ENCODE data around the gene CNPY3. TPM values are rescaled to one million over a fixed set of nuclear protein-coding genes. Genes with fewer than 3 reads are reported as not detected.

Gene CNPY3
- total and polyA plus RNA-seq, 2 of the 13 experiments (the other 11 are each of a cell fraction or from before 2014, with no cell fraction given) = 42.3 to 60.2 TPM

DNA sequence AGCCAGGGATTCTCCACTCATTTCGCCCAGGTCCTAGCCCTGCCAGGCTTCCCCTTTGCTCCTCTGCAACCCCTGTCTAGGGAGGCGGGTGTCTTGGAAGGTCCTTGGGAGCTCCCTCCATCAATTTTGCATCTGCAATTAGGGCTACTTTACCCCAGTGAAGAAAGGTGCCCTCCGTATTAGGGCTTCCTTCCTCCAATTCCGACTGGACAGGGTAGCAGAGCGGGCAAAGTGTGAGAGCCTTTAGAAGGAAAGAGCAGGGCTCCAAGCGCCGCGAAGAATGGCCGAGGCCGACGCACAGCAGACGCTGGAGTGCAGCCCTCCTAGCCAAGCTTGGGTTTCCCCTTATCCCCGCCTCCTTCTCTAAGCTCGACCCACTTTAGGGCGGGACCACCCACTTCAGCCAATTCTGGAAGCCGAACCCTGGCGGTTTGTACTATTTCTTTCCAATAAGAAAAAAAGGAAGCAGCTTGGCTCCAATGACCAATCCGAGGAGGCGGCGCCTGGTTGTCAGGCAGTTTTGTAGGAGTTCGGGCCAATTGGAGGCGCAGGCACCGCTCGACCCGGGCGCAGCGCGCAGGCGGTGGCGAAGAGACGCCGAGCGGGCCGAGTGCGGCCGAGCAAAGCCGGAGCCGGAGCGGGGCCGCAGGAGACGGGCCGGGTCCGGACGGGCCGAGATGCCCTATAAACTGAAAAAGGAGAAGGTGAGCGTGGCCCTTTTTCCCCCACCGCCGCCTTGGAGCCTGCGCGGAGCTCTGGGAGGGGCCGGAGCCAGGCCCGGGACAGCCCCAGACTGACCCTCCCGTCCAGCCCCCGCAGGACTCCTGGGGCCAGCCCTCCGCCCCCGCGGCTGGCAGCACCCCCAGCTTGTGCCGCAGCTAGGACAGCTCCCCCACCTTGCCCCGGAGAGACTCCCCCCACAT, 55.0 kb downstream of the CNPY3 start, which contains the start of gene PPP2R5D (continued):
- TF ChIP-seq PPARG (CRISPR knock-in tag; conservative IDR thresholded peaks at IDR 0.05) = peak; percentile 33; the same call in 1 of the 2 replicates
- peak; percentile 90; the same call in 1 of the 2 replicates for TF ChIP-seq ZNF329 (CRISPR knock-in tag; IDR thresholded peaks at IDR 0.05; ENCODE audit: low read depth)
- TF ChIP-seq LCORL (IDR thresholded peaks at IDR 0.05) = no peak
- peak; percentile 72; the same call in 1 of the 2 replicates for TF ChIP-seq LCORL (CRISPR knock-in tag; IDR thresholded peaks at IDR 0.05)
- no peak; the same call in 1 of the 2 replicates for TF ChIP-seq ZNF362 (CRISPR knock-in tag; IDR thresholded peaks at IDR 0.05; ENCODE audit: borderline replicate concordance)
- no peak for TF ChIP-seq ZNF547 (CRISPR knock-in tag; IDR thresholded peaks at IDR 0.05)
- no peak; the same call in 1 of the 2 replicates for TF ChIP-seq ZC3H4 (CRISPR knock-in tag; IDR thresholded peaks at IDR 0.05; ENCODE audit: borderline replicate concordance)
- TF ChIP-seq ZNF484 (CRISPR knock-in tag; IDR thresholded peaks at IDR 0.05; ENCODE audit: borderline replicate concordance, low read depth) = no peak; the same call in 1 of the 2 replicates
- 0 out of 2 replicates have a peak, but pooled peaks have one; percentile 4 for TF ChIP-seq CEBPG (CRISPR knock-in tag; IDR thresholded peaks at IDR 0.05)
- TF ChIP-seq ZBED4 (CRISPR knock-in tag; IDR thresholded peaks at IDR 0.05; ENCODE audit: borderline replicate concordance) = peak; percentile 90; the same call in 1 of the 2 replicates
- TF ChIP-seq, protein P1, sequence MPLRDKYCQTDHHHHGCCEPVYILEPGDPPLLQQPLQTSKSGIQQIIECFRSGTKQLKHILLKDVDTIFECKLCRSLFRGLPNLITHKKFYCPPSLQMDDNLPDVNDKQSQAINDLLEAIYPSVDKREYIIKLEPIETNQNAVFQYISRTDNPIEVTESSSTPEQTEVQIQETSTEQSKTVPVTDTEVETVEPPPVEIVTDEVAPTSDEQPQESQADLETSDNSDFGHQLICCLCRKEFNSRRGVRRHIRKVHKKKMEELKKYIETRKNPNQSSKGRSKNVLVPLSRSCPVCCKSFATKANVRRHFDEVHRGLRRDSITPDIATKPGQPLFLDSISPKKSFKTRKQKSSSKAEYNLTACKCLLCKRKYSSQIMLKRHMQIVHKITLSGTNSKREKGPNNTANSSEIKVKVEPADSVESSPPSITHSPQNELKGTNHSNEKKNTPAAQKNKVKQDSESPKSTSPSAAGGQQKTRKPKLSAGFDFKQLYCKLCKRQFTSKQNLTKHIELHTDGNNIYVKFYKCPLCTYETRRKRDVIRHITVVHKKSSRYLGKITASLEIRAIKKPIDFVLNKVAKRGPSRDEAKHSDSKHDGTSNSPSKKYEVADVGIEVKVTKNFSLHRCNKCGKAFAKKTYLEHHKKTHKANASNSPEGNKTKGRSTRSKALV (CRISPR knock-in tag; IDR thresholded peaks at IDR 0.05) = peak; percentile 95
- TF ChIP-seq MAX (IDR thresholded peaks at IDR 0.05) = peak; percentile 18
- TF ChIP-seq MTA1 (CRISPR knock-in tag; IDR thresholded peaks at IDR 0.05; ENCODE audit: borderline replicate concordance) = no peak
- TF ChIP-seq IKZF5 (CRISPR knock-in tag; IDR thresholded peaks at IDR 0.05) = peak; percentile 62; the same call in 1 of the 2 replicates
- peak; percentile 67 for TF ChIP-seq GABPB1 (CRISPR knock-in tag; IDR thresholded peaks at IDR 0.05)
- TF ChIP-seq WIZ (CRISPR knock-in tag; IDR thresholded peaks at IDR 0.05) = no peak
- TF ChIP-seq KLF11 (CRISPR knock-in tag; IDR thresholded peaks at IDR 0.05) = 0 out of 2 replicates have a peak, but pooled peaks have one; percentile 23
- TF ChIP-seq ZNF276 (CRISPR knock-in tag; IDR thresholded peaks at IDR 0.05; ENCODE audit: low read depth) = no peak; the same call in 1 of the 2 replicates
